Measurements from ENCODE around the gene CPA1. TPM values are rescaled to one million over a fixed set of nuclear protein-coding genes. Genes with fewer than 3 reads are reported as not detected.
A peak's percentile ranks its signal among the peaks of the same experiment; 100 is the strongest.

The CPA1 gene
- total RNA-seq, 1 donor from 2014 or later, result 4.1 TPM

GRCh38 chr7:130352194-130353074 is 27.9 kb upstream of the CPA1 start:
- intact Hi-C loops (cut with DNase I), result no loop called here
- DNase-seq (ENCODE audit: low spot score) (no peak), ATAC-seq (peak; percentile 9)

GRCh38 chr7:130353196-130353595 is 27.1 kb upstream of the CPA1 start:
- ATAC-seq (no peak), DNase-seq (ENCODE audit: low spot score) (no peak)
- intact Hi-C loops (cut with DNase I), result no loop called here

- DNase-seq (ENCODE audit: low spot score) (peak; percentile 77), ATAC-seq (peak; percentile 84)
- intact Hi-C loops (cut with DNase I), result no loop called here
These were observed 24.0 kb upstream of the CPA1 start for GRCh38 chr7:130356121-130356875.

- ATAC-seq (peak; percentile 85), DNase-seq (ENCODE audit: low spot score) (peak; percentile 81)
- intact Hi-C loops (cut with DNase I), result no loop called here
These were observed 23.2 kb upstream of the CPA1 start for GRCh38 chr7:130356876-130357611.

GRCh38 chr7:130358471-130358870 is 21.8 kb upstream of the CPA1 start:
- DNase-seq (ENCODE audit: low spot score), result no peak
- intact Hi-C loops (cut with DNase I), result no loop called here
- ATAC-seq, result no peak

GRCh38 chr7:130359276-130359857 is 20.9 kb upstream of the CPA1 start:
- DNase-seq (ENCODE audit: low spot score), result no peak
- intact Hi-C loops (cut with DNase I), result no loop called here
- no peak for ATAC-seq

GRCh38 chr7:130360518-130360917 is 19.8 kb upstream of the CPA1 start:
- intact Hi-C loops (cut with DNase I), result no loop called here
- no peak for DNase-seq (ENCODE audit: low spot score)
- ATAC-seq, result no peak

GRCh38 chr7:130361681-130362080 is 18.6 kb upstream of the CPA1 start:
- no peak for DNase-seq (ENCODE audit: low spot score)
- no peak for ATAC-seq
- intact Hi-C loops (cut with DNase I), result no loop called here

- intact Hi-C loops (cut with DNase I), result no loop called here
- DNase-seq (ENCODE audit: low spot score), result peak; percentile 46
- no peak for ATAC-seq
These were observed 18.0 kb upstream of the CPA1 start for GRCh38 chr7:130362251-130362816.

GRCh38 chr7:130363026-130363847 is 17.1 kb upstream of the CPA1 start:
- ATAC-seq, result no peak
- intact Hi-C loops (cut with DNase I), result no loop called here
- peak; percentile 48 for DNase-seq (ENCODE audit: low spot score)

GRCh38 chr7:130364451-130364850 is 15.8 kb upstream of the CPA1 start:
- intact Hi-C loops (cut with DNase I), result no loop called here
- DNase-seq (ENCODE audit: low spot score) (peak; percentile 43), ATAC-seq (no peak)

GRCh38 chr7:130365088-130365487 is 15.2 kb upstream of the CPA1 start:
- DNase-seq (ENCODE audit: low spot score), result peak; percentile 15
- intact Hi-C loops (cut with DNase I), result no loop called here
- no peak for ATAC-seq

- ATAC-seq (peak; percentile 67), DNase-seq (ENCODE audit: low spot score) (peak; percentile 72)
These were observed 14.5 kb upstream of the CPA1 start for GRCh38 chr7:130365511-130366441.

GRCh38 chr7:130366564-130366963 is 13.7 kb upstream of the CPA1 start:
- intact Hi-C loops (cut with DNase I), result no loop called here
- ATAC-seq (no peak), DNase-seq (ENCODE audit: low spot score) (peak; percentile 45)

More at GRCh38 chr7:130365511-130366441, 14.5 kb upstream of the CPA1 start:
- intact Hi-C loops (cut with DNase I), result no loop called here

GRCh38 chr7:130367088-130367755 is 13.1 kb upstream of the CPA1 start:
- intact Hi-C loops (cut with DNase I), result no loop called here
- no peak for ATAC-seq

More at GRCh38 chr7:130367088-130367755, 13.1 kb upstream of the CPA1 start:
- DNase-seq (ENCODE audit: low spot score), result peak; percentile 14
